ENCODE measurements around the gene RRP9.

DNA sequence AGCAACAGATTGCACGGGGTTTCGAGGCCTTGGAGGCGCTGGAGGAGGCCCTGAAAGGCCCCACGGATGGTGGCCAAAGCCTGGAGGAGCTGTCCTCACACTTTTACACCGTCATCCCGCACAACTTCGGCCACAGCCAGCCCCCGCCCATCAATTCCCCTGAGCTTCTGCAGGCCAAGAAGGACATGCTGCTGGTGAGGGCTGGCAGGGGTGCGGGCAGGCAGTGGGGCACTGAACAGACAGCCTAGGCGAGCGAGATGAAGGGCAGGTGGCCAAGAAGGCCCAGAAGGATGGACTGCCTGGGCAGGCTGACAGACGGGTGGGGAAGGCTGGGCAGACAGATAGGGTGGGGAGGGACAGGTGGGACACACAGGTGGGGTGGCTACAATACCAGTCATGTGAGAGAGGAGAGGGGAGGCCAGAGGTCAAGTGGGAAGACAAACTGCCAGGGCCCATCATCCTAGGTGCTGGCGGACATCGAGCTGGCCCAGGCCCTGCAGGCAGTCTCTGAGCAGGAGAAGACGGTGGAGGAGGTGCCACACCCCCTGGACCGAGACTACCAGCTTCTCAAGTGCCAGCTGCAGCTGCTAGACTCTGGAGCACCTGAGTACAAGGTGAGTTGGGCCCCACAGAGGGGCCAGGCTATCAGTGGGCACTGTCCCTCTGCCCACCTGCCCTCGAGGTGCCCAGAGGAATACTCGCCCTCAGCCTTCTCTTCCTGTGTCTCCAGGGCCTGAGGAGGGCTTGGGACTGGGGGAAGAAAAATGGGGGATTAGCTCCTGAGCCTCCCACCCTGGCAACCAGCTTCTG is 3.5 kb upstream of the RRP9 start:
- TF ChIP-seq, protein P1, sequence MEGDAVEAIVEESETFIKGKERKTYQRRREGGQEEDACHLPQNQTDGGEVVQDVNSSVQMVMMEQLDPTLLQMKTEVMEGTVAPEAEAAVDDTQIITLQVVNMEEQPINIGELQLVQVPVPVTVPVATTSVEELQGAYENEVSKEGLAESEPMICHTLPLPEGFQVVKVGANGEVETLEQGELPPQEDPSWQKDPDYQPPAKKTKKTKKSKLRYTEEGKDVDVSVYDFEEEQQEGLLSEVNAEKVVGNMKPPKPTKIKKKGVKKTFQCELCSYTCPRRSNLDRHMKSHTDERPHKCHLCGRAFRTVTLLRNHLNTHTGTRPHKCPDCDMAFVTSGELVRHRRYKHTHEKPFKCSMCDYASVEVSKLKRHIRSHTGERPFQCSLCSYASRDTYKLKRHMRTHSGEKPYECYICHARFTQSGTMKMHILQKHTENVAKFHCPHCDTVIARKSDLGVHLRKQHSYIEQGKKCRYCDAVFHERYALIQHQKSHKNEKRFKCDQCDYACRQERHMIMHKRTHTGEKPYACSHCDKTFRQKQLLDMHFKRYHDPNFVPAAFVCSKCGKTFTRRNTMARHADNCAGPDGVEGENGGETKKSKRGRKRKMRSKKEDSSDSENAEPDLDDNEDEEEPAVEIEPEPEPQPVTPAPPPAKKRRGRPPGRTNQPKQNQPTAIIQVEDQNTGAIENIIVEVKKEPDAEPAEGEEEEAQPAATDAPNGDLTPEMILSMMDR (IDR thresholded peaks at IDR 0.05), result no peak
- TF ChIP-seq POLR2A (IDR thresholded peaks at IDR 0.05) (no peak), POLR2AphosphoS5 (IDR thresholded peaks at IDR 0.05) (no peak)
